NT2/D1 (cell line): ENCODE data around the gene GALNT18.

ENCODE experiments used
- DNase-seq: peaks from one replicate; pipeline ENCODE4 v3.0.0-alpha.2; 2011; ENCODE audit warnings: low read depth, low spot score
- H3K27me3 ChIP-seq: 2 replicates; pipeline ENCODE4 v1.6.0; 2011; ENCODE audit warnings: mild to moderate bottlenecking; ENCODE audit not compliant: insufficient read length, insufficient read depth
- H3K36me3 ChIP-seq: 2 replicates; pipeline ENCODE4 v1.6.1; 2011; ENCODE audit warnings: mild to moderate bottlenecking, low read length, mixed read lengths; ENCODE audit not compliant: insufficient read depth, insufficient read length
- H3K4me1 ChIP-seq: 2 replicates; pipeline ENCODE4 v1.5.1; 2011; ENCODE audit not compliant: insufficient read depth, insufficient read length
- H3K4me3 ChIP-seq: 2 replicates; pipeline ENCODE4 v1.5.1; 2011; ENCODE audit warnings: low read depth; ENCODE audit not compliant: insufficient read length
- H3K9ac ChIP-seq: 2 replicates; pipeline ENCODE4 v1.6.0; 2011; ENCODE audit warnings: low read depth; ENCODE audit not compliant: insufficient read length
- H3K9me3 ChIP-seq: 2 replicates; pipeline ENCODE4 v1.5.1; 2011; ENCODE audit warnings: mild to moderate bottlenecking, low read length; ENCODE audit not compliant: insufficient read depth
- SUZ12 ChIP-seq: IDR thresholded peaks from 2 replicates; pipeline ENCODE4 v1.6.1; 2011; ENCODE audit not compliant: insufficient read length, insufficient read depth; ENCODE audit errors: extremely low read depth
- YY1 ChIP-seq: IDR thresholded peaks from 2 replicates; pipeline ENCODE4 v1.6.1; 2011; ENCODE audit not compliant: insufficient read length, insufficient read depth
- ZNF274 ChIP-seq: IDR thresholded peaks from 2 replicates; pipeline ENCODE4 v1.6.1; 2011; ENCODE audit warnings: mild to moderate bottlenecking, low read depth, low read length

GALNT18 gene

DNA sequence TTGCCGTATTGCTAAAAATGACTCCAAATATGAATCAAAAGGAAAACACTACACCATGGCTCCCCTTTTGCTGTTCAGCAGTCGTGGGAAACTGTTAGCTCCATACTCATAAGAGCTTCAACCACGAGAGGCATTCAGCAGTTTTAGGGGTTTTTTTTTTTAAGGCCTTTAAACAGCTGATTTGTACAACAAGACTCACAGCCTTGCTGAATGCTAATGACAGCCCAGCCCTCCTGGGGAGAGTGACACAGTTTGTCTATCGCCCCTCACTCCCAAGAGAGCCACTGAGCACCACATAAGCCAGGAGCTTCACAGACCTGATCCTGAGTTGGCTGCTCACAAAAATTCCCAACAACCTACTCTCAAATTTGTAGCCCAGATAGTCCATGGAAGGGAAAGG is 32.4 kb downstream of the GALNT18 start:
- Histone ChIP-seq H3K36me3 (no peaks in the 10 kb centered on the region), H3K27me3 (no peaks in the 10 kb centered on the region), H3K4me1 (no peaks in the 10 kb centered on the region), H3K4me3 (no peak overlapping the region), H3K9me3 (no peaks in the 10 kb centered on the region), H3K9ac (no peak overlapping the region)
- no peak for TF ChIP-seq YY1
- no peak for TF ChIP-seq SUZ12
- TF ChIP-seq ZNF274: no peak
- no peak for DNase-seq

DNA sequence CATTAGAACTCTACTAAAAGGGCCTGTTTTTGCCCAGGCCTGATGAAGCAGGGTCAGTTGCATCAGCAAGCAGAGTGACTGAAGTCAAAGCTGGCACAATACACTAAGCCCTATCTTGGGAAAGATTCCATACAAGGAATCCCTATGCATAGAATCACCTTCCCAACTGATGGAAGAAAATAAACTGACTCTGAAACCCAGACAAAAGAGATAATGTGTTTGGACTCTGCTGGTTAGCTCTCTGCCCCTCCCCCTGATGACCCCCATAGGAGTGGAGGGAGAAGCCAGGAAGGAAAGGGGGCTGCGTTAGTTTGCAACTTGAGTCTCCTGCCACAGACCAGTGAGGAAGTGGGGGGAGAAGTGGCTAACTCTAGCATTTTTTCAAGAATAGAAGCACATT is 32.9 kb downstream of the GALNT18 start:
- Histone ChIP-seq H3K9ac (no peak overlapping the region), H3K4me1 (no peaks in the 10 kb centered on the region), H3K4me3 (no peak overlapping the region), H3K9me3 (no peaks in the 10 kb centered on the region), H3K36me3 (no peaks in the 10 kb centered on the region), H3K27me3 (no peaks in the 10 kb centered on the region)
- no peak for DNase-seq
- TF ChIP-seq YY1 (no peak), SUZ12 (no peak), ZNF274 (no peak)

DNA sequence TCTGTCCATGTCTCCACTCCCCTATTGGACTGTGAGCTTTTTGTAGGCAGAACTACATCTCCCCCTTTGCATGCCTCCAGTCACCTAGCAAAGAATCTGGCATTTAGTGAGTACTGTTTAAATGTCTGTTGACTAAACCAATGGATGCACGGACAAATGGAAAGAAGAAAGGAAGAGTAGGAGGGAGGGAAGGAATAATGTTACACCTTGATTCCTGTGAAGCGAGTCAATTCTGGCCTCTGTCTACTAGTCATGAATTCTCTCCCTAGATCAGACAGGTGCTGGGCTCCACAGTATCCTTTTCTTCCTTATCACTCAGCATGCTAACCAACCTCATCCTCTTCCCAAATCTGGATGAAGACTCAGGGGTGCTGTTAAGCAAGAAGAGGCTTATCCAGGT is 33.6 kb downstream of the GALNT18 start:
- H3K9ac ChIP-seq: no peak overlapping the region
- H3K4me1 ChIP-seq: no peaks in the 10 kb centered on the region
- TF ChIP-seq YY1 (no peak), ZNF274 (no peak), SUZ12 (no peak)
- no peak overlapping the region for H3K4me3 ChIP-seq
- H3K36me3 ChIP-seq: no peaks in the 10 kb centered on the region
- no peaks in the 10 kb centered on the region for H3K27me3 ChIP-seq
- no peaks in the 10 kb centered on the region for H3K9me3 ChIP-seq
- no peak for DNase-seq

DNA sequence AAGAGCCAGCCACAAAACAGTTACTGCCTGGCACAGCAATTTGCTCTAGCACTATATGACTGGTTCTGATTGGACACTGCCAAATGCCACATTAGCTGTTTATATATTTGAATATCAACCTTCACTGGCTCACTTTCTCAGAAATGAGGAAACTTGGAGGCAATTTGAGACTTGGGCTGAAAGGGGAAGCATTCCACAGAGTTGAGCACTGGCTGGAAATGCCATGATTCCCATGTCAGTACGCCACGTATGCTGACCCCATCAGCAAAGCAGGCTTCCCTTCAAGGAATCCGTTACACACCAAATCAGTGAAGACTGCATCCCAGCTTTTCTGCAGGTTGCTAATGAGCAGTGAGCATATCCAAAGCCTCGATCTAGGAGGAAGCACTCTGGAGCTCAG is 34.7 kb downstream of the GALNT18 start:
- Histone ChIP-seq H3K4me1 (no peaks in the 10 kb centered on the region), H3K9me3 (no peaks in the 10 kb centered on the region), H3K36me3 (no peaks in the 10 kb centered on the region), H3K9ac (no peak overlapping the region), H3K27me3 (no peaks in the 10 kb centered on the region), H3K4me3 (no peak overlapping the region)
- DNase-seq: no peak
- TF ChIP-seq ZNF274 (no peak), SUZ12 (no peak), YY1 (no peak)

DNA sequence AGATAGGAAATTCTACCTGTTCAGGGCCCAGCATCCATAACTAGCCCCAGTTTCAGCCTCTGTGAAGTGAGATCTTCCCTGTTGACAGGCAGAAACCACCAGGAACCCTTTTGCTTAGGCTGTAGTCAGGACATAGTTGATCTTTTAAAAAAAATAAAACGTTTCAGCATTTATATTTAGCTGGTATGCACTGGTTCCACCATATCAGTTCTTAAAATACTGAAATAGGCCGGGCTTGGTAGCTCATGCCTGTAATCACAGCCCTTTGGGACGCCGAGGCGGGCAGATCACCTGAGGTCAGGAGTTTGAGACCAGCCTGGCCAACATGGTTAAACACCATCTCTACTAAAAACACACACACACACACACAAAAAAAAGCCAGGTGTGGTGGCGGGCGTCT is 35.3 kb downstream of the GALNT18 start:
- Histone ChIP-seq H3K9ac (no peak overlapping the region), H3K4me3 (no peak overlapping the region), H3K4me1 (no peaks in the 10 kb centered on the region), H3K27me3 (no peaks in the 10 kb centered on the region), H3K9me3 (no peaks in the 10 kb centered on the region), H3K36me3 (no peaks in the 10 kb centered on the region)
- no peak for DNase-seq
- no peak for TF ChIP-seq ZNF274
- TF ChIP-seq SUZ12: no peak
- TF ChIP-seq YY1: no peak

DNA sequence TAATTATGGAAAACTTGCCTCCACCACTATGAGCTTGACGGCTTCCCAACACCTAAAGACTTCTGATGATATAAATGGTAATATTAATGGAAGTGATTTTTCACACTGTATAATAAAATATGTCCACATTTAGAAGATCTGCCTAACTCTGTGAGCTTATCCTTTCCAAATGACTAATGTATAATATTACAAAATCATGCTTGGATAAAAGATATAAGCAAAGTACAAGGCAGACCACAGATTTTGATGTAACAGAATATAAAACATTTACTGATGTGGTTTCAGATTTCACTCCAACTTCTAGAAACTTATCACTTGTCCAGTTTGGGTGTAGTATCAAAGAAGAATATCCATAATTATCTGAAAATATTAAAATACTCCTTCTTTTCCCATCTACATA is 36.9 kb downstream of the GALNT18 start:
- DNase-seq: no peak
- TF ChIP-seq SUZ12 (no peak), ZNF274 (no peak), YY1 (no peak)
- H3K4me1 ChIP-seq: no peaks in the 10 kb centered on the region
- no peaks in the 10 kb centered on the region for H3K27me3 ChIP-seq
- H3K9ac ChIP-seq: no peak overlapping the region
- H3K36me3 ChIP-seq: no peaks in the 10 kb centered on the region
- no peak overlapping the region for H3K4me3 ChIP-seq
- H3K9me3 ChIP-seq: no peaks in the 10 kb centered on the region

DNA sequence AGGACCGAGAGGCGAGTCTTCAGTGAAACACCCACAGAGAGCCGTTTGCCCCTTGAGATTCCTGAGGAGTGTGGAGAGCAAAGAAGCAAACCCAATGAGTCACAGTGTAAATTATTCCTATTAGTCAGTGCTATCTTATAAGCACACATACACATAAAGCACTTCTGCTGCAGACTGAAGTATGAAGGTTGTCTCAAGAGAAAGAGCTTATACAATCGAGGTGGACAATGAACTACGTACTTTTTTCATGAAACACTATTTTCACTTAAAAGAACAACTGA is 37.3 kb downstream of the GALNT18 start:
- no peaks in the 10 kb centered on the region for H3K36me3 ChIP-seq
- no peaks in the 10 kb centered on the region for H3K4me1 ChIP-seq
- H3K9me3 ChIP-seq: no peaks in the 10 kb centered on the region
- no peak for DNase-seq
- no peak overlapping the region for H3K9ac ChIP-seq
- TF ChIP-seq SUZ12: no peak
- no peak for TF ChIP-seq YY1
- TF ChIP-seq ZNF274: no peak
- no peak overlapping the region for H3K4me3 ChIP-seq
- no peaks in the 10 kb centered on the region for H3K27me3 ChIP-seq

DNA sequence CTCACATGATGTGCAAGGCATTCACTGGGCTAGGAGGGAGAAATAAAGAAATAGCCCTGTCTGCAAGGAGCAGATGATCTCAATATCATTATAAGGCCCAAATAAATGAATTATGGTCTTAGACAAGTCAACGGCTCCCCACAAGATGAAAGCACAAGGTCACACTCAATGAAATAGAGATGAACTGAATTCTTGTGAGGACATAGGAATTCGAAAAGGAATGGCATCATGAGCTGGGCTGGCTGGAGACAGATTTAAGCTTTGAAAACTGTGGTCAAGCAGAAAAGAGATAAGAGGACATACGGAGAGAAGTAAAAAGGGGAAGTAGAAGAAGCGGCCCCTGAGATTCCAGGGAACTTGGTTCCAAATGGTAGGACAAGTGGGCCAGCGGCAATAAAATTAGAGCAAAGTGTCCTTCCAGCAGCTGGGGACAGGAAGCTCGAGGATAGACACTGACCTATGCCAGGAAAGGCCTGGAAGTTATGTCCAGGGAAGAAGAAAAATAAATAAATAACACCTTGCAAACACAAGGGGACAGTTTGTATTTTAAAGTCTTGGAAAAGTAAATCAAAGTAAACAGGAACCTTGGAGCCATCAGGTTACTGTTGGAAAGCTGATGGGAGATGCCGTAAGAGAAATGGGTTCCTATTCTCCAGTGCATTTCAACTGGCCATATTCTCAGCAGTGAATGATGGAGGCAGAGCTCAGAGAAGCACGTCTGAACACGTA is 37.8 kb downstream of the GALNT18 start:
- no peaks in the 10 kb centered on the region for H3K4me1 ChIP-seq
- TF ChIP-seq YY1 (no peak), SUZ12 (no peak), ZNF274 (no peak)
- H3K27me3 ChIP-seq: no peaks in the 10 kb centered on the region
- no peak overlapping the region for H3K4me3 ChIP-seq
- no peaks in the 10 kb centered on the region for H3K9me3 ChIP-seq
- no peak for DNase-seq
- H3K9ac ChIP-seq: no peak overlapping the region
- H3K36me3 ChIP-seq: no peaks in the 10 kb centered on the region
